ENCODE results near the gene WNT11.

DNA sequence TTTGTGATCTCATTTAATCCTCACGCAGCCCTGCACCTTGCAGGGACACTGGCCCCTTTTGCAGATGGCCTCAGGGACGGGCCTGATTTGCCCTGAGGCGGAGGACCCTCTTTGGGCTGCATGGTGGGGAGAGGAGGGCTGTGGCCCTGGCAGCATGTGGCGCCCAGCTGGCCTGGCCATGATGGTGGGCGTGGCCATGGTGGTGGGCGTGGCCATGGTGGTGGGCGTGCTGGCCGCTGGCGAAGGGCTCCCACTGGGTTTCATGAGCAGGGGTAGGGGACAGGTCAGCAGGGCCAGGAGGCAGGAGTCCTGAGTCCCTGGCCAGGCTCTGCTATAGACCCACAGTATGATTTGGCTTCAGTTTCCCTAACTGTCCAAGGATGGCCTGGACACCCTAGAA, 13.1 kb downstream of the WNT11 start:
- TF ChIP-seq POLR2A (IDR thresholded peaks at IDR 0.05): no peak
- TF ChIP-seq, protein P1, sequence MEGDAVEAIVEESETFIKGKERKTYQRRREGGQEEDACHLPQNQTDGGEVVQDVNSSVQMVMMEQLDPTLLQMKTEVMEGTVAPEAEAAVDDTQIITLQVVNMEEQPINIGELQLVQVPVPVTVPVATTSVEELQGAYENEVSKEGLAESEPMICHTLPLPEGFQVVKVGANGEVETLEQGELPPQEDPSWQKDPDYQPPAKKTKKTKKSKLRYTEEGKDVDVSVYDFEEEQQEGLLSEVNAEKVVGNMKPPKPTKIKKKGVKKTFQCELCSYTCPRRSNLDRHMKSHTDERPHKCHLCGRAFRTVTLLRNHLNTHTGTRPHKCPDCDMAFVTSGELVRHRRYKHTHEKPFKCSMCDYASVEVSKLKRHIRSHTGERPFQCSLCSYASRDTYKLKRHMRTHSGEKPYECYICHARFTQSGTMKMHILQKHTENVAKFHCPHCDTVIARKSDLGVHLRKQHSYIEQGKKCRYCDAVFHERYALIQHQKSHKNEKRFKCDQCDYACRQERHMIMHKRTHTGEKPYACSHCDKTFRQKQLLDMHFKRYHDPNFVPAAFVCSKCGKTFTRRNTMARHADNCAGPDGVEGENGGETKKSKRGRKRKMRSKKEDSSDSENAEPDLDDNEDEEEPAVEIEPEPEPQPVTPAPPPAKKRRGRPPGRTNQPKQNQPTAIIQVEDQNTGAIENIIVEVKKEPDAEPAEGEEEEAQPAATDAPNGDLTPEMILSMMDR (IDR thresholded peaks at IDR 0.05): no peak
